ENCODE measurements around the gene MAN2A1.
"Not testable (repeated sequence)": the region's sequence is repeated elsewhere in the genome, so short reads cannot be mapped to it uniquely, and the experiment has no call there.

MAN2A1 gene

GRCh38 chr5:109759306-109759705, 69.6 kb downstream of the MAN2A1 start:
- DNase-seq: no peak

GRCh38 chr5:109760130-109760529, 70.4 kb downstream of the MAN2A1 start:
- DNase-seq: not testable (repeated sequence)

GRCh38 chr5:109762821-109763220, 73.1 kb downstream of the MAN2A1 start:
- DNase-seq: peak; percentile 43

- no peak for DNase-seq
Observed at GRCh38 chr5:109767184-109767995, 77.7 kb downstream of the MAN2A1 start.

- DNase-seq: no peak
Observed at GRCh38 chr5:109767997-109768396, 78.3 kb downstream of the MAN2A1 start.

- no peak for DNase-seq
Observed at GRCh38 chr5:109769597-109770291, 80.0 kb downstream of the MAN2A1 start.

GRCh38 chr5:109775130-109775529, 85.4 kb downstream of the MAN2A1 start:
- DNase-seq: no peak

- DNase-seq: peak; percentile 83
Observed at GRCh38 chr5:109779036-109779735, 89.5 kb downstream of the MAN2A1 start.

GRCh38 chr5:109784687-109785086, 95.0 kb downstream of the MAN2A1 start:
- no peak for DNase-seq

- no peak for DNase-seq
Observed at GRCh38 chr5:109786206-109786855, 96.6 kb downstream of the MAN2A1 start.

GRCh38 chr5:109788596-109788995, 98.9 kb downstream of the MAN2A1 start:
- no peak for DNase-seq

GRCh38 chr5:109792613-109793012, 102.9 kb downstream of the MAN2A1 start:
- DNase-seq: no peak

- DNase-seq: no peak
Observed at GRCh38 chr5:109803854-109804253, 114.1 kb downstream of the MAN2A1 start.

- no peak for DNase-seq
Observed at GRCh38 chr5:109805472-109805871, 115.7 kb downstream of the MAN2A1 start.

GRCh38 chr5:109805883-109806282, 116.2 kb downstream of the MAN2A1 start:
- DNase-seq: no peak

- DNase-seq: no peak
Observed at GRCh38 chr5:109812698-109813097, 123.0 kb downstream of the MAN2A1 start.

GRCh38 chr5:109816732-109817131, 127.0 kb downstream of the MAN2A1 start:
- DNase-seq: no peak

GRCh38 chr5:109819878-109820277, 130.2 kb downstream of the MAN2A1 start:
- DNase-seq: peak; percentile 18

GRCh38 chr5:109823597-109823996, 133.9 kb downstream of the MAN2A1 start:
- DNase-seq: no peak

- DNase-seq: no peak
Observed at GRCh38 chr5:109825450-109825849, 135.7 kb downstream of the MAN2A1 start.

- no peak for DNase-seq
Observed at GRCh38 chr5:109826426-109826825, 136.7 kb downstream of the MAN2A1 start.

- no peak for DNase-seq
Observed at GRCh38 chr5:109829331-109829730, 139.6 kb downstream of the MAN2A1 start.

- peak; percentile 27 for DNase-seq
Observed at GRCh38 chr5:109830955-109831502, 141.3 kb downstream of the MAN2A1 start.

All from hematopoietic multipotent progenitor cell treated with erythropoietin and hydrocortisone succinate and interleukin-3 and kit ligand, for 6 days (in vitro differentiated cells).